Testis (tissue), 2 donors: ENCODE data around the gene HAPSTR1.

ENCODE experiments used
- POLR2A ChIP-seq: fragments of 450-650 bp; IDR thresholded peaks from one replicate; pipeline ENCODE4 v1.6.1; 2017; ENCODE audit warnings: antibody characterized with exemption, mild to moderate bottlenecking, moderate library complexity
- TF ChIP-seq, protein P1 (sequence below), 3 experiments: fragments of 450-650 bp in 2 of 3; fragments of 200-600 bp in 1 of 3; sonication (generic) in 1 of 3; IDR thresholded peaks; one replicate each; pipeline ENCODE4 v1.5.1; 2016 to 2019; ENCODE audit warnings: antibody characterized with exemption in 3 of 3, mild to moderate bottlenecking in 2 of 3, moderate library complexity in 1 of 3

DNA sequence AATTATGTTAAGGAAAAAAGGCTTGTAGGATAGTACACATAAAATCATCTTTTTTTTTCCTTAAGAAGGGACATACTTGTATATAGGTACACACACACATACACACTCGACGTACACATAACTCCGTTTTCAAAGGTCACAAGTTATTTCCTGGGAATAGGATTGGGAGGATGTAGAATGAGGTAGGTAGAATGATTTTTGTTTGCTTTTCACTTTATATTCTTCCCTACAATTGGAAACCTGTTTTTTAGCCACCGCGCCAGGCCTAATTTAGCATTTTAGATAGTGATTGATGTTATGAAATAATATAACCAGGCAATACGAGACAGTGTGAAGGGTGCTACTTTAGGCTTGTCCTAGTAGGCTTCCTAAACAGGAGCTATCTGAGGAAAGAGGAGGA is 1.8 kb upstream of the HAPSTR1 start:
- TF ChIP-seq, protein P1, sequence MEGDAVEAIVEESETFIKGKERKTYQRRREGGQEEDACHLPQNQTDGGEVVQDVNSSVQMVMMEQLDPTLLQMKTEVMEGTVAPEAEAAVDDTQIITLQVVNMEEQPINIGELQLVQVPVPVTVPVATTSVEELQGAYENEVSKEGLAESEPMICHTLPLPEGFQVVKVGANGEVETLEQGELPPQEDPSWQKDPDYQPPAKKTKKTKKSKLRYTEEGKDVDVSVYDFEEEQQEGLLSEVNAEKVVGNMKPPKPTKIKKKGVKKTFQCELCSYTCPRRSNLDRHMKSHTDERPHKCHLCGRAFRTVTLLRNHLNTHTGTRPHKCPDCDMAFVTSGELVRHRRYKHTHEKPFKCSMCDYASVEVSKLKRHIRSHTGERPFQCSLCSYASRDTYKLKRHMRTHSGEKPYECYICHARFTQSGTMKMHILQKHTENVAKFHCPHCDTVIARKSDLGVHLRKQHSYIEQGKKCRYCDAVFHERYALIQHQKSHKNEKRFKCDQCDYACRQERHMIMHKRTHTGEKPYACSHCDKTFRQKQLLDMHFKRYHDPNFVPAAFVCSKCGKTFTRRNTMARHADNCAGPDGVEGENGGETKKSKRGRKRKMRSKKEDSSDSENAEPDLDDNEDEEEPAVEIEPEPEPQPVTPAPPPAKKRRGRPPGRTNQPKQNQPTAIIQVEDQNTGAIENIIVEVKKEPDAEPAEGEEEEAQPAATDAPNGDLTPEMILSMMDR (IDR thresholded peaks at IDR 0.05), result no peak
- no peak for TF ChIP-seq POLR2A
